Fibroblast of skin of right quadriceps (primary cell): ENCODE measurements around the gene MDP1.

Experiments
- DNase-seq: peaks from one replicate; pipeline ENCODE4 v3.0.0-alpha.2; 2013

MDP1 gene

DNA sequence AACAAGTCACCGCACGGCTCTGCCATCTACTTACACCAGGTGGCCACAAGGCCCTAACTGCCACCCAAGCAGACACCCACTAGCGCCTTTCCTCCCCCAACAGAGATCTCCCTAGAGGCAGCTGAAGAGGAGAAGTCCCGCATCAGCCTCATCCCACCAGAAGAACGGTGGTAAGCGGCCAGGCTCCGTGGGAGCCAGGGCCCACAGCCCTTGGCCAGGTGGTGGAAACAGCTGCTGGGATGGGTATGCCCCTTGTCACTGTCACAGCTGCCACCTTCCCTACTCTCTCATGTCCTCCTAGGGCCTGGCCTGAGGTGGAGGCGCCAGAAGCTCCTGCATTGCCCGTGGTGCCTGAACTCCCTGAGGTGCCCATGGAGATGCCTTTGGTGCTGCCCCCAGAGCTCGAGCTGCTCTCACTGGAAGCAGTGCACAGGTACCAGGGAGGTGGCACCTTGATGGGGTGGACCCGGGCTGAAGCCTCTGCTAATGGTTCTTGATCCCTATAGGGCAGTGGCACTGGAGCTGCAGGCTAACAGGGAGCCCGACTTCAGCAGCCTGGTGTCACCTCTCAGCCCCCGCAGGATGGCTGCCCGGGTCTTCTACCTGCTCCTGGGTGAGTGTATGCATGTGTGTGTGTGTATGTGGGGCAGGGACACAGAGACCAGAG lies 36.4 kb downstream of the MDP1 start:
- no peak for DNase-seq

DNA sequence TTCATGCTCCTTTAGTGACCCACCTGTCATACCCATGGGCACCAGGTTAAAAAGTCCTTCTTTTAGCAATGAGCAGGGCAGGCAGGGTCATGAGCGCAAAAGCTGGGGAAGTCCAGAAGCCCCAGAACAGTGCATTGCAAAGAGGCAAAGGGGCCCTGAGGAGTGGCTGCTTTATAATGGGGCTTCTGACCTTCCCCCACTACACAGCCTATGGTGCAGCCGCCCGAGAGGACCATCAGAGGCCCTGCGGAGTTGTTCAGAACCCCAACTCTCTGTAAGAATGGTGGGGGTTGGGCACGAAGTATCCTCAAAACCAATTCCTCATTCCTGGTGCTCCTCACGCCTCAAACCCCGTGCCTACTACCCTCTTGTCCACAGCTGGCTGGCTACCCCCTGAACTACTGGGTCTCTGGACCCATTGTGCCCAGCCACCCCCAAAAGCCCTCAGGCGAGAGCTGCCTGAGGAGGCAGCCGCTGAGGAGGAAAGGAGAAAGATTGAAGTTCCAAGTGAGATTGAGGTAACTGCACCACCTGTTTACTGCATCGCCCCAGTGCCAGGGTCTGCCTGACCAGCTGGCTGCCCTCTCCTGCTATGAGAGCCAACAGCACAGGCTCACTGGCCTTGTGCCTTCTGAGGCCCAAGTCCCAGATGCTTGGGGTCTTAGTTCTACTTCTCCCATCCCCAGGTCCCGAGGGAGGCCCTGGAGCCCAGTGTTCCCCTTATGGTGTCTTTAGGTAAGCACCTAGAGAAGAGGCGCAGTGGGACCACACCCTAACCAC lies 37.3 kb downstream of the MDP1 start:
- no peak for DNase-seq

GRCh38 chr14:24177891-24178290 lies 38.0 kb downstream of the MDP1 start:
- no peak for DNase-seq

DNA sequence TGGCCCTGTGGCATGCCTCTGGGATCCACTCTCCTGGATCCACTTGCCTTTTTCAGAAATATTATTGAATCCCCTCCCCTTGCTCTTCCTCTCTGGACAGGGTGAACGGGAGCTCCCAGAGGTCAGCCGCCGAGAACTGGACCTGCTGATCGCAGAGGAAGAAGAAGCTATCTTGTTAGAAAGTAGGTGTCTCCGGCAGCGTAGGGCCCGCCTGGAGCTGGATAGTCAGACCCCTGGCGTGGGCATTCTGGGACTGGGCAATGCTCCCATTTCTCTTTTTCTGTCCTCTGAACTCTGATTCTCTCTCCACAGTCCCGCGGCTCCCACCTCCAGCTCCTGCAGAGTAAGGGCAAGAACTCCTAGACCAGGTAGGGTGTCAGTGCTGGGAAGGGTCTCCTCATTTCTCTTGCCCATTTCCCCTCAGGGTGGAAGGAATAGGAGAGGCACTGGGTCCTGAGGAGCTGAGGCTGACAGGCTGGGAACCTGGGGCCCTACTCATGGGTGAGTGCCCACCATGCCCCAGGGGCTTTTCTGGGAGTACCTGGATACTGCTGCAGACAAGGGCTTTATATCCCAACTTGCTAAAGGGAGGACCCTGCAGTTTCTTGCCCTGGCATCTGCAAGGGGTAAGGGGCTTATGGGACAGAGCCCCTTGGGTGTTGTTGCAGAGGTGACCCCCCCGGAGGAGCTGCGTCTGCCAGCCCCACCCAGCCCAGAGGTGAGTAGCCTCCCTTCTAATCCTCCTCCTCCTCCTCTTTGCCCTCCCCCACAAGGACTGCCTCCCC lies 38.6 kb downstream of the MDP1 start:
- DNase-seq, result no peak

GRCh38 chr14:24176599-24176998 lies 39.3 kb downstream of the MDP1 start:
- no peak for DNase-seq

GRCh38 chr14:24172871-24173281 lies 43.0 kb downstream of the MDP1 start:
- DNase-seq, result no peak

DNA sequence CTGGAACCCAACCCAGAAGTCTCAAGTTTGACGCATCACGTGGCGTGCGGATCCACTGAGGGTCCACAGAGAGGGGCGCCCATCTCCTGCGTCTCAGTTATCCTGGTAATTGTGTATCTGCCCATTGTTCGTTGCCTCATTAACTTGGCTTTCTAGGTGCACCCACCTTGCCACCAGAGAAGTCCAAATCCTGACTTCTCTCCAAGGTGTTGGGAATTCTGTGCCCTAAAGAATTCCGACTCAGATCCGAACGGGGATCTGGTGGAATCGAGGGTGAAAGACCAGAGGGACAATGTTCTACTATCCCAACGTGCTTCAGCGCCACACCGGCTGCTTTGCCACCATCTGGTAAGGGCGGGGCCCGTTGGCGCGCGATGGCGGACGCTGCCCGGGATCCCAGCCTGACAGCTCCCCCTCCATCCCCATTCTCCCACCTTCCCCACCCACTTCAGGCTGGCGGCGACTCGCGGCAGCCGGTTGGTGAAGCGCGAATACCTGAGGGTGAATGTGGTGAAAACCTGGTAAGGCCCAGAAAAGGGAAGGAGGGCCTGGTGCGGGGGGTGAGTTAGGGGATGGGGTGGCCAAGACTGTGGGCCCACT lies 43.5 kb downstream of the MDP1 start:
- DNase-seq, result no peak

- DNase-seq, result peak; percentile 87
Observed at GRCh38 chr14:24171422-24172260, 44.2 kb downstream of the MDP1 start, which contains the start of gene REC8. TSS of gene REC8 (plus strand) at chr14:24172080. CDS start at chr14:24172553, 473 bp downstream.

DNA sequence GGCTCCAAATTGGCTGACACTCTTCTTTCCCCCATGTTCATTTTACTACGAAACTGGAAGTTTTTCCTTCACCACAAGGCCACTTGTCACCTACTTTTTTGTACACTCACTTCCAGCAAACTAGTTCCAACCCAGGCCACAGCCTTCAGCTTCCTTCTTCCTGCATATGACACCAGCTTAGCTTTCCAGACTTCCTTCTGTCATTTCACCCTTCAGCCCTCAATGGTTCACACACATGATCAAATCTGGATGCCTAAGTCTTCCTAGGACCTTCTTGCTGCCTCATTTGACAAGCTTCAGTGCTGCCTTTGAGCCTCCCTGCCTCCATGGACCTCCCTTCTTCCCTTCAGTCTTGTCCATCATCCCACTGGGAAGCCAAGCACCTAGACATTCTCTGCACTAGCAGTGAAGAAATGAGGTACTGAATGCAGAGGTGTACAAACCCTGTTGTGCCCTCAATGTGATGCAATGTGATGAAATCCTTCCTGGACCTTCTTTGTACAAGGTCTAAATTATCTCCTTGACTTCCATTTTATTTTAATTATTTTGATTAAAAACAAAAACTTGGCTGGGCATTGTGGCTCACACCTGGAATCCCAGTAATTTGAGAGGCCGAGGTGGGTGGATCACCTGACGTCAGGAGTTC lies 48.3 kb downstream of the MDP1 start:
- DNase-seq, result no peak

DNA sequence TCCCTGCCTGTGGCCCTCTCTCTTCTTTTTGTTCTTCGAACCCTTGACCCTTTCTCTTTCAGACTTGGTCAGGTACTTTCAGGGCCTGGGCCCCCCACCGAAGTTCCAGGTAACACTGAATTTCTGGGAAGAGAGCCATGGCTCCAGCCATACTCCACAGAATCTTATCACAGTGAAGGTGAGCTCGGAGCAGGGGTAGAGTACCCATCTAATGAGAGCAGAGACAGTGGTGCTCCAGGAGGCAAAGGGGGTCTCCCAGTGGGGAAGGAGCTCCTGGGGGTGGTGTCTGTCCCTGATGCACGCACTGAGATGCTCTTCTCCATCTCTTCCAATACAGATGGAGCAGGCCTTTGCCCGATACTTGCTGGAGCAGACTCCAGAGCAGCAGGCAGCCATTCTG lies 50.1 kb downstream of the MDP1 start:
- DNase-seq, result no peak

DNA sequence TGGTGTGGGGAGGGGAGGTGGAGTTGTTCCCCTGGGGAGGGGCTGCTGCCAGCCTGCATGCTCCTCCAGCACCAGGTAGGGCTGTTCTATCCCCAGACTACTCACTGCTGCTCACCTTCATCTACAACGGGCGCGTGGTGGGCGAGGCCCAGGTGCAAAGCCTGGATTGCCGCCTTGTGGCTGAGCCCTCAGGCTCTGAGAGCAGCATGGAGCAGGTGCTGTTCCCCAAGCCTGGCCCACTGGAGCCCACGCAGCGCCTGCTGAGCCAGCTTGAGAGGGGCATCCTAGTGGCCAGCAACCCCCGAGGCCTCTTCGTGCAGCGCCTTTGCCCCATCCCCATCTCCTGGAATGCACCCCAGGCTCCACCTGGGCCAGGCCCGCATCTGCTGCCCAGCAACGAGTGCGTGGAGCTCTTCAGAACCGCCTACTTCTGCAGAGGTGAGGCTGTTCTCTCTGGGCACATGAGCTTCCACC lies 51.3 kb downstream of the MDP1 start:
- DNase-seq, result no peak
